ENCODE results near the gene ZFP36L1. TPM values are rescaled to one million over a fixed set of nuclear protein-coding genes. Genes with fewer than 3 reads are reported as not detected.

ZFP36L1 gene
- polyA plus RNA-seq, 1 experiment: 52.7 TPM

- DNase-seq (ENCODE audit: low read depth): no peak
- POLR2A ChIA-PET: no interaction called here
- no peak overlapping the region for H3K4me3 ChIP-seq (ENCODE audit: low read depth, low read length)
- H3K36me3 ChIP-seq (ENCODE audit: control insufficient read depth, insufficient read depth, low read length): no peaks in the 10 kb centered on the region; the same call in 1 of the 2 replicates
- TF ChIP-seq CTCF (IDR thresholded peaks at IDR 0.05; ENCODE audit: insufficient read depth, low read depth, low read length): no peak
- CTCF ChIA-PET: no interaction called here
- H3K27me3 ChIP-seq (ENCODE audit: control insufficient read depth, insufficient read depth, low read length): no peaks in the 10 kb centered on the region
Measured at GRCh38 chr14:68757618-68758081, 35.2 kb downstream of the ZFP36L1 start.

GRCh38 chr14:68756734-68757133 lies 36.1 kb downstream of the ZFP36L1 start:
- H3K27me3 ChIP-seq (ENCODE audit: control insufficient read depth, insufficient read depth, low read length): no peaks in the 10 kb centered on the region
- H3K4me3 ChIP-seq (ENCODE audit: low read depth, low read length): no peak overlapping the region
- no peaks in the 10 kb centered on the region; the same call in 1 of the 2 replicates for H3K36me3 ChIP-seq (ENCODE audit: control insufficient read depth, insufficient read depth, low read length)
- no peak for TF ChIP-seq CTCF (IDR thresholded peaks at IDR 0.05; ENCODE audit: insufficient read depth, low read depth, low read length)
- CTCF ChIA-PET: interaction anchor here (0.9 to 1.0 kb wide), 2 partner anchors 10 to 822 kb away, joined by 4 read pairs; no protein-coding TSS in a partner anchor
- DNase-seq (ENCODE audit: low read depth): no peak
- POLR2A ChIA-PET: interaction anchor here (1.1 kb wide), 1 partner anchor 30 kb away, joined by 3 read pairs; no protein-coding TSS in a partner anchor

GRCh38 chr14:68756000-68756481 lies 36.8 kb downstream of the ZFP36L1 start:
- Histone ChIP-seq H3K27me3 (ENCODE audit: control insufficient read depth, insufficient read depth, low read length) (no peaks in the 10 kb centered on the region), H3K36me3 (ENCODE audit: control insufficient read depth, insufficient read depth, low read length) (no peaks in the 10 kb centered on the region; the same call in 1 of the 2 replicates), H3K4me3 (ENCODE audit: low read depth, low read length) (no peak overlapping the region)
- ChIA-PET CTCF (interaction anchor here (0.7 to 1.0 kb wide), 3 partner anchors 11 to 822 kb away, joined by 3 to 4 read pairs (median 4); no protein-coding TSS in a partner anchor), POLR2A (no interaction called here)
- TF ChIP-seq CTCF (IDR thresholded peaks at IDR 0.05; ENCODE audit: insufficient read depth, low read depth, low read length): no peak
- DNase-seq (ENCODE audit: low read depth): no peak

GRCh38 chr14:68755016-68755353 lies 37.9 kb downstream of the ZFP36L1 start:
- DNase-seq (ENCODE audit: low read depth): no peak
- no peak for TF ChIP-seq CTCF (IDR thresholded peaks at IDR 0.05; ENCODE audit: insufficient read depth, low read depth, low read length)
- POLR2A ChIA-PET: no interaction called here
- H3K27me3 ChIP-seq (ENCODE audit: control insufficient read depth, insufficient read depth, low read length): no peaks in the 10 kb centered on the region
- no peak overlapping the region for H3K4me3 ChIP-seq (ENCODE audit: low read depth, low read length)
- H3K36me3 ChIP-seq (ENCODE audit: control insufficient read depth, insufficient read depth, low read length): no peaks in the 10 kb centered on the region
- CTCF ChIA-PET: interaction anchor here (0.8 to 1.4 kb wide), 3 partner anchors 19 to 45 kb away, joined by 3 read pairs; no protein-coding TSS in a partner anchor

- TF ChIP-seq CTCF (IDR thresholded peaks at IDR 0.05; ENCODE audit: insufficient read depth, low read depth, low read length): no peak
- Histone ChIP-seq H3K4me3 (ENCODE audit: low read depth, low read length) (no peak overlapping the region), H3K36me3 (ENCODE audit: control insufficient read depth, insufficient read depth, low read length) (no peaks in the 10 kb centered on the region), H3K27me3 (ENCODE audit: control insufficient read depth, insufficient read depth, low read length) (no peaks in the 10 kb centered on the region)
- DNase-seq (ENCODE audit: low read depth): no peak
- POLR2A ChIA-PET: no interaction called here
- CTCF ChIA-PET: interaction anchor here (1.4 kb wide), 1 partner anchor 32 kb away, joined by 3 read pairs; no protein-coding TSS in a partner anchor
Measured at GRCh38 chr14:68753690-68754089, 39.2 kb downstream of the ZFP36L1 start.

Data from BJ (cell line).